ENCODE data around the gene ARHGAP26.

The ARHGAP26 gene

DNA sequence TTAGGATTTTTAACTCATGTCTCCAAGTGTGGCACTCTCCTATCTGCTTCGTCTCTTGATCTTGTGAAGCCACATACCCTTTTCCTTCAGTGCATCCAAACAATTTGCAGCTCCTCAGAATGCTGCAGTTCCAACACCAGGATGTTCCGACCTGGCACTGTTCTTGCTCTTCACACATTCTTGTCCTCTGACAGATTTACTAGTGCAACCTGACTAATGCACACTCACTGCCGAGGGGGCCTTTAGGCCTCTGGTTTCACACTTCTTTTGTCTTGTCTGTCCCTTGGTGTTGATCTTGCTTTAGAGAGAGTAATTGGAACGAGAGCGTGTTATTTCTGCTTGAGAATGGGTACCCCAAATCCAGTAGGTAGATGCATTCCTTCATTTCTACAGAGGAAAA, 15.0 kb downstream of the ARHGAP26 start:
- no peak for DNase-seq

- DNase-seq = no peak
These were observed 19.0 kb downstream of the ARHGAP26 start for GRCh38 chr5:142789206-142789605.

GRCh38 chr5:142792012-142792864, 22.1 kb downstream of the ARHGAP26 start:
- DNase-seq = no peak

DNA sequence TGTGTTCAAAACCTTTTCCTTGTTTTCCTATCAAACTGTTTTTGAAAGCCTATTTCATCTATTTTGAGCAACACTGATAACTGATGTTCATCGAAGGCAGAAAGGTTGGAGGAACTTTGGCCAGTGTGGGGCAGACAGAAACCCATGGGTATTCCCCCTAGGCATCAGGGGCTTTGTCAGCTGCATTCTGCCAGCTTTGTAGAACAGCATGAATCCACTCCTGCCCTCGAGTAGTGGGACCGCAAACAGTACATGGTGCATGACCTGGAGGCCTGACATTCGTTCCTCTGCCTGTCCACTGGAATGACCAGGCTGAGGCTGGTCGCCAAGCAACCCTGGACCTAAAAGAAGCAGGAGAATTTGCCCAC, 22.7 kb downstream of the ARHGAP26 start:
- no peak for DNase-seq

DNA sequence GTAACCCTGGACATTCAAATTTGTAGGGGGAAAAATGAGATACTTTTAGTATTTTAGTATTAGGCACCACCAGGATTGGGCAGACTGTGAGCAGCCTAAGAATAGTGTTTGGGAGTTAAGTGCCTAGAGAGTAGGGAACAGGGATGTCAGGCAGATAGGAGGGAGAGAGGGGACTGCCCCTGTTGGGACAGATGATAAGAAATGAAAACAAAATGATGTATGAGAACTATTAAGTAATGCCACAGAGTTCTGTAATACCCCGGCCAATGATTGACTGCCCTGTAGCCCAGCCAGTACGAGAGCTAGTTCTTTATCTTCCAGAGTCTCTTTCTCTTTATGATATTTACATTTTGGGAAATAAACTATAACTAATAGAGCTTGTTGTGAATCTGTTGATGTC, 24.4 kb downstream of the ARHGAP26 start:
- DNase-seq = peak in 1 of 4 experiments; percentile 16

DNA sequence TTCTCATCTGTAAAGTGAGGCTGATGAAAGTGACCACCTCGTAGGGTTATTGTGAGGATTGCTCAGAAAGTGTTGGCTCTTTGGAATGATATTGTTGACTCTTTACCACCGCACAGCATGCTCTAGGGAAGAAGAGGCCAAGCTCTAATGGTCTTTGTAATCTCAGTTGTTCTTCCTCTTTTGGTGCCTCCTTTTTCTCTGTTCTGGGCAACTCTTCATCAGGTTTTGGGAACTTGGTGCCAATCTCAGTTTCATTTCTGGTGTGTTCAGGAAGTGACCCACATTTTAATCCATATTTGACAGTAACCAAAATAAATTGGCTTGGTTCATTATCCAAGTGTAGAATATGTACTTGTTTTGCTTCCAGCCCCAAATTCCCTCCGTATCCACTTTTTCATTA, 25.1 kb downstream of the ARHGAP26 start:
- peak; percentile 68 to 88 (median 78) for DNase-seq

DNA sequence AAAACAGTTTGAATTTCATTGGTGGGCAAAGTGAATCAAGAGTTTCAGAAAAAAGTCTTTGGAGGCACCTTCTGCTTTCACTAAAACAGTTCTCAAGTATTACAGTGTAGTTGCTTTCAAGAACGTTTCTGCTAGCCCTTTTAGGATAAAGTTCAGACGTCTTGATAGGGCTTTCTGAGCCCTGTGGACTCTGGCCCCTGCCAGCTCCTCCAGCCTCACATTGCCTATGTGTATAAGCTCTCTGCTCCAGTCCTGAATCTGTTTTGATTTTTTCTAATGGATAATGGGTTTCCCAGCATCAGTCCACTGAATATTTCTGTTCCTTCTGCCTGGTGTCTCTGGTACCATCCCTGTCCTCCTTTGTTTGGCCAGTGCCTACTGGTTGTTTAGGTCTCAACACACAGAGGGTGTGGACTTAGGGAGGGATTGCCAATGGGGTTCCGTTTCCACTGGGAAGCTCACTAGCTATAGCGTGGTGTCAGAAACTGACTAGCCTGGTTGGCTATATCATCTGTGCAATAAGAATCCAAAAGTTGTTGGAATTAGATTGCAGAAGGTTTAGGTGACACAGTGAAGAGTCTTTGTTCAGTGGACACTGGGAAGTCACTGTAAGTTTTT, 26.4 kb downstream of the ARHGAP26 start:
- DNase-seq = no peak

DNA sequence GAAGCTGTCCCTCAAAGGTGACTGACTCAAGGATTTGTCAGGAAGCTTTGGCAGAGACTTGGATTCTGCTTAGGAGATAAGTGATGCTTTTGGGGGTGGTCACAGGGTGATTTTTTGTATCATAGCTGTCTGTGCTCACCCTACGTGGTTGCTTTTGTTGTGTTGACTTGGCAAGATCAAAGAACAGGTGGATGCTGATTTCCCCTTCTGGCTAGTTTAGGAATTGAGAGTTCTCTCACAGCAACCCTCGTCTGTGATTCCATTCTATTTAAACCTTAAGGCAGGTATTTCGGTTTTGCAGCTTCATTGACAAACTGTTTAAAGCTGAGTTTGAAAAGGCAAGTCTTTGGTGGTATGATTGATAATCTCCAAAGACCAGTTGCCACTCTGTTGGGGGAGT, 27.2 kb downstream of the ARHGAP26 start:
- no peak for DNase-seq

- DNase-seq = peak; percentile 93 to 99 (median 95)
These were observed 28.1 kb downstream of the ARHGAP26 start for GRCh38 chr5:142798099-142798770.

DNA sequence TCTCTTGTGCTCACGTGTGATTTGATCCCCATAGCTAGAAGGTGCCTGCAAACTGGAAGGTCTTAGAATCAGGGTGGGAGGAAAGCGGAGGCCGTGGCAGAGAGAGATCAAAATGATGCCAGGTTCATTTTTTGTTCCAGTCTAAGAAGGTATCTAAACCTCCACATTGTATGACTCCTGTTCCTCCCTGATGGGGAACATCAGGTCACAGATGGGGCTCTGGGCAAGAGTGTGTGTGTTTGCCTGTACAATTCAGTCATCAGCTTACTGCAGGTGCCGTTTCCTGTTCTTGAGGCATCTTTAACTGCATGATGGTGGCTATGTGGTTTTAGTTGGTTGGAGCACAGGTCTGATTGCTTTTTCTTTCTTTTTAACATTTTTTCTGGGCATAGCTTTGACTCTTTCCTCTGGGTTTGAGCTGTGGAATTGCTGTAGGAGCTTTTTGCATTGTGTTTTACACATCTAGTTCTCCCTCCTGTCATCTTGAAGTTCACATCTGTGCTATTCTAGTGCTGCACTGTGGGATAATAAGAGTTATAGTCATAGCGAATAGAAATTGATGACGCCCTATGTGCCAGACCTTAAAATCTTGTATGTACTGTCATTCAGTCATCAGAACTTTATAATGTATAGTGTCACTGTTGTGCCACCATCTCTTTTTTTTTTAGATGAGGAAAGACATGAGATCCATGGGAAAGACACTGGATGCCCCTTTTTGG, 30.8 kb downstream of the ARHGAP26 start:
- DNase-seq = no peak

- no peak for DNase-seq
These were observed 31.3 kb downstream of the ARHGAP26 start for GRCh38 chr5:142801495-142801871.

DNA sequence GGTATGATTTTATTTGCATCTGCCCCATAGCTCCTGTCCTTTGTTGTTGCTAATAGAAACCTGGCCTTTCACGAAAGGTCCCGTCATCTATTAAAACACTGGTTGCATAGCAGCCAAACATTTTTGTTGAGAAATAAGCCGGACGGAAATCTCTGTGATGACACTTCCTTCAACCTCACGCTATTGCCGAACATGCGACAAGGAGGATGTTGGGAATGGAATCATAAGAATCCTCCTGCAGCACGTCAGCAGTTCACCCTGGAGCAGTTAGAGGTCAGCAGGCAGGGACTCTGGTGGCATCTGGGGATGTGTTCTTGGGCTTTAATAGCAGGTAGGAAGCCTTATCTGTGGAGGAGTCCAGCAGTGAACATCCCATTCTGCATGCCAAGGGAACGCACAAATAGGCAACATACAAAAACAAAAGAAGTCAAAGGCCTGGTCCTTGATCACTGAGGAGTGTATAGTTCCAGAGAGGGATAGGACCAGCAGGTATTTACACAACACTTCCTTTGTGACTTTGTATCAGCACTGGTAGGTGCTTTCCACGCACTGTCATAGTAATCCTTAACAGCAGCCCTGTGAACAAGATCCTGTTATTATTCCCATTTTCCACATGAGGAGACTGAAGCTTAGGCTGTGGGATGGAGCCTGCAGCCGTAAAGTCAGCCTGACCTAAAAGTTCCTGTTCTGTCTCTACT, 33.4 kb downstream of the ARHGAP26 start:
- peak; percentile 90 to 97 (median 94) for DNase-seq

GRCh38 chr5:142805339-142805738, 35.2 kb downstream of the ARHGAP26 start:
- DNase-seq = no peak

DNA sequence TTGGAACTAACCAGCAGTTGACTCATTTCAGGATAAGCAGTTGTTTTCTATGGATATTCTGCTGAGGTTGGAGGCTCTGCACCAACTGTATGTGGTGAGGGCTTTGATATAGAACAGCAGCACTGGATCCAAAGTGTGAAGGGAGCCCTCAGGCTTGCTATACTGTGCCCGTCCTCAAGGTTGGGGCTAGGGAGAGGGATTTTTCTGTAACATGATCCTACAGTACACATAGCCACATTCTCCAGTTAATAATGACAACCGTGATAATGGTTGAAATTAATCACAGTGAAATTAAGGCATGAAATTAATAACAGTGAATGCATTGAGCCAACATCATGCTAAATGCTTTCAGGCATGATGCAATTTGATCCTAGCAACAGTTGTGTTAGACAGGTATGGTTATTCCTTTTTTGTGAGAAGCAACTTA, 36.7 kb downstream of the ARHGAP26 start:
- no peak for DNase-seq

DNA sequence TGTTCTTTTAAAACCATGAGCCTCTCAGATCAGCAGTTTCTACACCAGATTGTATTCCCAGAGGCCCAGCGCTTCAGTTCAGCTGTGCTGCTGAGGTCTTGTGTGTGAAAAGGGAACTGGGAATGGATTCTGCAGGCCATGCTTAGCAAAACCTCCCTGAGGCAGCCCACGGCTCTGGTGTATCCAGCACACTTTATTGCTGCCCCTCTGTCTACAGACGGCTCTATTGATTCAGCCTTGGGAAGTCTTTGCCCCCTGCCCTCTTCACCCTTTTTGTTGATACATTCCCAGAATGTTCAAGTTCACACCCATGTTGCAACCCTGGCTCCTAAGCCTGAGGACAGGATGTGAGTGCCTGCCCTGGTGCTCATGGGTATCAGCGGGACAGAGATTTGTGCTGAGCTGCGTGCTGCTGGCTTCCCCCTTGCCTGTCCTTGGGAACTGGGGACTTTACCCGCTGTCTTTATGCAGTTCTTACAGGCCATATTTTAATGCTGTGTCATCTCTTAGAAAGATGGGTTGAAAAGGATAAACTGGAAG, 37.3 kb downstream of the ARHGAP26 start:
- DNase-seq = peak; percentile 75 to 89 (median 85)

DNA sequence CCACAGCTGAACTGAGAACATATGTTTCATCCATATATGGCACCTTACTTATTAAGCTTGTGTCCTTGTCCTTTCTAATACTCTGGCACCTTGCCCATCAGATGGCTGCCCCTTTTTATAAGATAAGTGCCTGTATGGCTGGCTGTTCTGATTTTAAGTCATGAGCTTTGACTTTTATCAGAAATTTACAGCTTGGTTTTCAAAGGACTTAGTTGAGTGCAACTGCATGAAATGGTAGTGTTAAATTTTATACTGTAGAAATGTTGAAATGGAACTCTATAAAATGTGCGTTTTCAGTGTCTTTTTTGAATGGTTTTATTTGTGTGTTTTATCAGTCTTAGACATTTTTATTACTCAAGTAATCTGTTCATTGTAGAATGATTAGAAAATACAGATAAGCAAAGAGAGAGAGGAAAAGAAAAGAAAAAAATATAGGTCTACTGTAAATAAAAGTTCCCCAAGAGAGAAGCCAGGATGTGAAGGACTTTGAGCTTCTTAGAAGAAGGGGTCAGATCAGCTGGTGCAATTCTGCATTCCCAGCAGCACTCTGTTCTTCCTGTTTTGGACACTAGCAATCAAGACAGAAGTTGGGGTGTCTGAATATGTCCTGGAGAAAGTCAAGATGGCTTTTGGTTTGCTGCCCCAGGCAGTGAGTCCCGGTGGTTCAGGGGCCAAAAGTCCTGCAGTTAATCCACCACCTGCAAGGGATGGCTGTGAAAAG, 38.9 kb downstream of the ARHGAP26 start:
- peak; percentile 51 to 73 (median 64) for DNase-seq

DNA sequence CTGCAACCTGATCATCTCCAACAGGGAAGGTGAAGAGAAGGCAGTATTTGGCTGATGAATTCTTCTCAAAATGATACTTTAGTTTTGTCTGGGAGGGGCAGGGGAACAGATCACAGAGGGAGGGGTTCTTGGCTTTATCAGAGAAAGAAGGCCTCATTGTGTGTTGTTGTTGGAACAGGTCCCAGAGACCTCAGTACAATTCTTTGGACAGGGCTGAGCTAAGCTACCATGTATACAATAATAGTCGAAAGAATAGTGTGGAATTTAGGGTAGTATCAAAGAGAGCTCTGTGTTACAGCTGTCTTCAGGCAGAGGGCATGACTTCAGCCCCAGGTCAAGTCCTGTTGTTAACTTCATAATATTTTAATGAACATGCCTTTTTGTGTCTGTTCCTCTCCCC, 39.9 kb downstream of the ARHGAP26 start:
- DNase-seq = no peak

DNA sequence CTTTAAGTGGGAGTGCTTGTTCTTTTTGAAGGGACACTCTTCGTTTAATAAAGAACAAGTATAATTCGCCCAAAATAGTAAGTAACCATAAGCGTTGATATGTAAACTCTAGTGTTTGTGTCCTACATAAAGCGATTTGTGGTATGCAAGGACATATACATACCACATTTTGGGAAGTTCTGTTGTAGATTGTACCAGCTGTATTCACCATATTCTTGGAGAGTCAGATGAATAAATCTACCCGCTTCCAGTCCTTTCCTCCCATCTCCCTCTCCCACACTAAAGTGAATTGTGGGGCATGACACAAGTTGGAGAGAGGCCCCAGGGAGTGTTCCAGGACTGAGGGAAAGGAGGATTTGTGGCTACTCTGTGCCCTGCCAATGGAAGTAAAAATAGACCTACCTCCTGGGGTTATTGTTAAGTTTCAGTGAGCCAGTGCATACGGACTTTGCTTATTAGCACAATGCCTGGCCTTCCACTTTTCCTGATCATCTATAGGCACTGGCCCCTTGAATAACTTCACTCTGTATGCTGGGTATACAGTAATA, 40.6 kb downstream of the ARHGAP26 start:
- no peak for DNase-seq

- peak; percentile 32 to 66 (median 55) for DNase-seq
These were observed 41.8 kb downstream of the ARHGAP26 start for GRCh38 chr5:142811866-142812557.

DNA sequence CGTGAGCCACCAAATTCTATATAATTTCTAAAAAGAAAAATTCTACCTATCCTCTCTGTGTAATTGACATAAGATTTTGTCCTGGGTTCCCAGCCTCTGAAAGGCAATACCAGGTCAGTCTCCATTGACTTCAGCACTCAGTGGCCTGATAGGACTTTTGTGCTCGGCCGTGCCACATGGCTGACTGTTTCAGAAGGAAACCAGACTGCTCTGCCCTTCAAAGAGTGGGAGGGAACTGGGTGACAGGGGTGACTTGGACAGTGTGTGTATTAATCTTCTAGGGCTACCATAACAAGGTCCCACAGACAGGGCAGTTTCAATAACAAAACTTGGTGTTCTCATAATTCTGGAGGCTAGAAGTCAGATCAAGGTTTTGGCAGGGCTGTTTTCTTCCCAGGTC, 43.0 kb downstream of the ARHGAP26 start:
- peak in 3 of 4 experiments; percentile 44 to 56 (median 48) for DNase-seq

Measured in suppressor macrophage (primary cell).